ENCODE data around the gene EXD3. TPM values are rescaled to one million over a fixed set of nuclear protein-coding genes. Genes with fewer than 3 reads are reported as not detected.

The EXD3 gene
- total and polyA plus RNA-seq, 9 of the 15 experiments (the other 6 are each of a cell fraction or from before 2014, with no cell fraction given) = 0.29 to 12.5 (median 3.9) TPM

DNA sequence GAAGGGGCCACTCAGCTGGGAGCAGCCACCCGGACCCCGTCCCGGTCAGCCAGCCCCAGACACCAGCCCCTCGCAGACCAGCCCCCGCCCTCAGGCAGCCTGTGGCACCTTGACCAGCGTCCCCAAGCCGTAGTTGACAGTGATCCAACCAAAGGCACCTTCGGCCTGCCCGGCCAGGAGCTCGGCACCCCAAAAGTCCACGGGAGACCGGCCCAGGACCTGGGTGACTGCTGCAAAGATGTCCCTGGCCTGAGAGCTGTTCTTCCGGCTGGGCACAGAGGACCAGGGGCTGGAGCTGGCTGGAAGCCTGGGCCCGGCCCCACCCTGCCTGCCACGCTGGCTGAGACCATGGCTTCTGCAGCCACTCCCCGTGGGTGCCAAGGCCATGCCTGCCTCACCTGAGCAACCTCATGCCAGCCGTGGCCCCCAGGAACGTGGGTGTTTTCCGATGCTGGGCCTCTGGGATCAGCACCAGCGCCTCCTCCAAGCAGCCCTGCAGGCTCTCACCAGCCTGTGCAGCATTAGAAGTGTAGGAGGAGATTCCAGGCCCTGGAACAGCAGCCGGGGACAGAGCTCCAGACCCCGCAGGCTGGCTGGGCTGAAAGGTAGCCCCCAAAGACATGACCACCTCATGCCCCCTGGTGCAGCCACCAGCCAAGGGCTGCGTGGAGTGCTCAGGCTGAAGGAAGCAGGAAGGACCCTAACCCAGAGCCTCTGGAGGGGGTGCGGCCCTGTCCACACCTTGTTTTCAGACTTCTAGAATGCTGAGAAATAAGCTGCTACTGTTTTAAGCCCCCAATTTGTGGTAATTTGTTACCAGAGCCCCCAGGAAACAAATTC is 14.0 kb upstream of the EXD3 start:
- no peaks in the 10 kb centered on the region for H3K9me1 ChIP-seq (ENCODE audit: control insufficient read depth, insufficient read depth, low read length)
- FAIRE-seq = no peak
- H3K9ac ChIP-seq (ENCODE audit: insufficient read depth in 1 of 2, low read depth in 2 of 2, low read length in 2 of 2) = peak overlapping the region in 1 of 2 experiments; percentile 91; a peak in 1 of 4 replicates
- 67% methylated on average over 21 of the region's 24 CpGs for WGBS (ENCODE audit: insufficient coverage, low coverage, missing lambda C conversion rate)
- in situ Hi-C loops (cut with MboI) (no loop called here), intact Hi-C loops (cut with micrococcal nuclease) (no loop called here)
- no peaks in the 10 kb centered on the region for H3K27me3 ChIP-seq (ENCODE audit: control insufficient read depth in 2 of 2, insufficient read depth in 2 of 2, low read length in 2 of 2)
- H3K4me1 ChIP-seq (replicated peaks in 1 of 2; ENCODE audit: control insufficient read depth in 2 of 2, insufficient read depth in 2 of 2, low read length in 2 of 2) = peaks cover 14 to 78% of the 10 kb centered on the region in 2 experiments; a peak in 4 of 5 replicates
- no peaks in the 10 kb centered on the region for H4K20me1 ChIP-seq (replicated peaks; ENCODE audit: control insufficient read depth, insufficient read depth, low read length)
- CTCF ChIA-PET (ENCODE audit: low intra/inter-chr PET ratio) = no interaction called here
- peak; percentile 86 for TF ChIP-seq ZFP36 (IDR thresholded peaks at IDR 0.05; ENCODE audit: low read depth, low read length, partially characterized antibody)
- no peak for TF ChIP-seq CCAR2 (IDR thresholded peaks at IDR 0.05; ENCODE audit: low read depth, low read length)
- H2AFZ ChIP-seq (ENCODE audit: low read depth, low read length) = no peak overlapping the region
- no peaks in the 10 kb centered on the region for H3K9me3 ChIP-seq (replicated peaks; ENCODE audit: control insufficient read depth, insufficient read depth, low read depth, low read length)
- no peak for ATAC-seq
- no peak overlapping the region for H3K4me3 ChIP-seq
- no peaks in the 10 kb centered on the region for H3K36me3 ChIP-seq (ENCODE audit: control insufficient read depth, insufficient read depth, low read length)
- BruUV-seq (replicated peaks) = no TSS peak
- no peak overlapping the region for H3K27ac ChIP-seq (ENCODE audit: extremely low read depth, low read depth, low read length)
- H3K79me2 ChIP-seq (ENCODE audit: control insufficient read depth, insufficient read depth, low read length) = no peaks in the 10 kb centered on the region
- POLR2A ChIA-PET = interaction anchor here (0.6 to 3.5 kb wide), 4 partner anchors 9 to 198 kb away, joined by 3 to 21 read pairs (median 4); partner anchors contain the start of genes EXD3 and NOXA1
- H3K4me2 ChIP-seq (ENCODE audit: insufficient read depth, low read length) = no peak overlapping the region
- no peak for DNase-seq (ENCODE audit: extremely low read depth in 1 of 4, low spot score in 3 of 4)
